Naive thymus-derived CD4-positive, alpha-beta T cell (primary cell): ENCODE results near the gene PITPNC1. TPM values are rescaled to one million over a fixed set of nuclear protein-coding genes. Genes with fewer than 3 reads are reported as not detected.
A peak's percentile ranks its signal among the peaks of the same experiment; 100 is the strongest.
"Not testable (repeated sequence)": the region's sequence is repeated elsewhere in the genome, so short reads cannot be mapped to it uniquely, and the experiment has no call there.

Source experiments
- ATAC-seq: fragments of 150-1000 bp; cut with Tn5 transposase; 2 replicates; pipeline ENCODE4 v1.10.0; 2021; ENCODE audit warnings: mild to moderate bottlenecking, moderate library complexity
- CTCF ChIA-PET: fragments of 350-600 bp; sonication (Branson Sonifier 250); formaldehyde crosslinking; loops from one replicate; lab custom pipeline; 2021; ENCODE audit warnings: antibody characterized with exemption; lab: Charles Lee
- POLR2A ChIA-PET: fragments of 350-600 bp; sonication (Branson Sonifier 250); formaldehyde crosslinking; loops from one replicate; lab custom pipeline; 2021; ENCODE audit warnings: antibody characterized with exemption, inconsistent platforms; lab: Charles Lee
- DNase-seq, 9 donors: peaks; one replicate each; pipeline versions ENCODE4 v3.0.0 to v3.0.0-alpha.2; 2020 to 2022; ENCODE audit warnings: mixed read lengths in 1 of 9
- H3K27ac ChIP-seq: one replicate; pipeline ENCODE4 v1.7.0; 2013; ENCODE audit warnings: mild to moderate bottlenecking, low read depth, low read length, moderate library complexity
- H3K27me3 ChIP-seq, 2 donors: one replicate each; pipeline ENCODE4 v1.7.0; 2013; ENCODE audit warnings: low read length in 2 of 2, mild to moderate bottlenecking in 2 of 2, moderate library complexity in 2 of 2; ENCODE audit not compliant: control insufficient read depth in 2 of 2, insufficient read depth in 2 of 2
- H3K36me3 ChIP-seq, 3 experiments: 1 replicate in 2 of 3; 2 replicates in 1 of 3; pipeline ENCODE4 v1.7.0; 2013; ENCODE audit warnings: low read length in 3 of 3, mild to moderate bottlenecking in 3 of 3, moderate library complexity in 1 of 3; ENCODE audit not compliant: insufficient read depth in 3 of 3, control insufficient read depth in 2 of 3
- H3K4me1 ChIP-seq, 2 donors: one replicate each; pipeline ENCODE4 v1.7.0; 2013; ENCODE audit warnings: low read length in 2 of 2, mild to moderate bottlenecking in 2 of 2, moderate library complexity in 1 of 2; ENCODE audit not compliant: control insufficient read depth in 2 of 2, insufficient read depth in 2 of 2
- H3K4me3 ChIP-seq: 2 replicates; pipeline ENCODE4 v1.7.0; 2013; ENCODE audit warnings: mild to moderate bottlenecking, low read length
- H3K9me3 ChIP-seq, 3 experiments: 1 replicate in 2 of 3; 2 replicates in 1 of 3; pipeline ENCODE4 v1.7.0; 2013; ENCODE audit warnings: low read length in 3 of 3; ENCODE audit not compliant: control insufficient read depth in 2 of 3
- H3K27ac Mint-ChIP-seq, 9 donors: one replicate each; pipeline ENCODE4 v1.8.0; 2020 to 2022; ENCODE audit warnings: mixed read lengths in 9 of 9, mild to moderate bottlenecking in 8 of 9, moderate library complexity in 5 of 9, inconsistent platforms in 2 of 9
- H3K27me3 Mint-ChIP-seq, 5 donors: one replicate each; pipeline ENCODE4 v1.8.0; 2021 to 2022; ENCODE audit warnings: mixed read lengths in 5 of 5, mild to moderate bottlenecking in 1 of 5
- H3K36me3 Mint-ChIP-seq, 5 donors: one replicate each; pipeline ENCODE4 v1.8.0; 2020 to 2022; ENCODE audit warnings: mixed read lengths in 5 of 5, mild to moderate bottlenecking in 3 of 5, inconsistent platforms in 1 of 5
- H3K4me1 Mint-ChIP-seq, 7 donors: one replicate each; pipeline ENCODE4 v1.8.0; 2020 to 2022; ENCODE audit warnings: mixed read lengths in 7 of 7, mild to moderate bottlenecking in 3 of 7, inconsistent platforms in 1 of 7
- H3K4me3 Mint-ChIP-seq, 10 donors: one replicate each; pipeline ENCODE4 v1.8.0; 2020 to 2022; ENCODE audit warnings: mild to moderate bottlenecking in 10 of 10, mixed read lengths in 10 of 10, moderate library complexity in 6 of 10, inconsistent platforms in 2 of 10
- H3K9me3 Mint-ChIP-seq, 11 donors: one replicate each; pipeline ENCODE4 v1.8.0; 2020 to 2022; ENCODE audit warnings: mixed read lengths in 11 of 11, mild to moderate bottlenecking in 4 of 11, inconsistent platforms in 1 of 11, moderate library complexity in 1 of 11
- intact Hi-C, 2 donors: fragments of 100-400 bp; cut with micrococcal nuclease; formaldehyde crosslinking; loops; one replicate each; pipeline ENCODE4 v1.15.1; 2023
- polyA plus RNA-seq, 2 donors: library from polyadenylated mRNA; unstranded; fragments of 300-500 nt; fragmentation: Illumina TruSeq; gene quantifications; one replicate each; pipeline ENCODE4 v1.2.3, GENCODE V29; 2021
- total RNA-seq, 6 experiments: library from RNA in 5 of 6; stranded (reverse) in 5 of 6; gene quantifications; 1 replicate in 5 of 6; 2 replicates in 1 of 6; pipeline ENCODE4 v1.2.3 and lab custom pipeline; 2021 to 2026

Gene PITPNC1
- total and polyA plus RNA-seq, 7 experiments from 2014 or later = 53.1 to 148 (median 102) TPM

DNA sequence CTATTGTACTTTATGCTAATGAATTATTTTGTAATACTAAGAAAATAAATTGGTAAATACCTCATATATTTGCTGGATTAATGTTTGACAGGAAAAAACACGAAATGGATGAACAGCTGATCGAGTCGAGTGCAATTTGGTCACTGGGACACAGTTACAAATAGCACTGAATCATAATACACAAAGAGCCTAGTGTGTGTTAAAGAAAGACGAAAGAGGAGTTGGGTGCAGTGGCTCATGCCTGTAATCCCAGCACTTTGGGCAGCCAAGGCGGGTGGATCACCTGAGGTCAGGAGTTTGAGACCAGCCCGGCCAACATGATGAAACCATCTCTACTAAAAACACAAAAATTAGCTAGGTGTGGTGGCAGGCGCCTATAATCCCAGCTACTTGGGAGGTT lies 38.7 kb upstream of the PITPNC1 start:
- CTCF ChIA-PET = interaction anchor here (0.7 kb wide), 2 partner anchors 15 to 352 kb away, joined by 3 to 4 read pairs; no protein-coding TSS in a partner anchor
- H3K27ac ChIP-seq, H3K4me3 Mint-ChIP-seq, H3K27me3 ChIP-seq, DNase-seq, intact Hi-C loops, ATAC-seq, H3K9me3 Mint-ChIP-seq, H3K4me1 ChIP-seq, H3K27me3 Mint-ChIP-seq, POLR2A ChIA-PET, H3K4me1 Mint-ChIP-seq, H3K9me3 ChIP-seq, H3K4me3 ChIP-seq: not testable (repeated sequence)
- H3K36me3 ChIP-seq = peaks cover 4 to 31% (median 14%) of the 10 kb centered on the region in 3 experiments
- peak overlapping the region in 4 of 9 donors; percentile 10 to 43 (median 22) for H3K27ac Mint-ChIP-seq
- H3K36me3 Mint-ChIP-seq = peaks cover 14 to 31% (median 24%) of the 10 kb centered on the region in 5 donors

DNA sequence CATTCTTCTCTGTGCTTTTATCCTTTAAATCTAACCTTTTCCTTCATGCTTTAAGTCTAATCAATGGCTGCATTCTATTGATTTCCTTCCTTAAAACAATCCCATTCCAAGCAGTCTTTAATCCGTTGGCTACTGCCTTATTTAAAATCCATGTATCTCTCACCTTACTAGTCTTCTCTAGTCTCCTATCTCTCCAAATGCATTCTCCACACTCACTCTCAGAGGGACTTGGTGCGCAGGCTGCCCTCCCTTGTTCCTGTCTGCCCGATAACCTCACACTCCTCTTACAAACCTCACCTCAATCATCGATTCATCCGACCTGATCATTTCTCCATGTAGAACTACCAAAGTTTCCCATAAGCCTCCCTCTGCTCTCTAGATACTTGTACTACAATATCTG lies 33.8 kb upstream of the PITPNC1 start:
- Mint-ChIP-seq H3K4me3 (no peak overlapping the region), H3K27me3 (no peaks in the 10 kb centered on the region), H3K27ac (peak overlapping the region in 5 of 9 donors; percentile 6 to 56 (median 17)), H3K9me3 (no peaks in the 10 kb centered on the region), H3K4me1 (no peaks in the 10 kb centered on the region), H3K36me3 (peaks cover 18 to 62% (median 35%) of the 10 kb centered on the region in 5 donors)
- H3K27me3 ChIP-seq = no peaks in the 10 kb centered on the region
- no peaks in the 10 kb centered on the region for H3K4me1 ChIP-seq
- ATAC-seq = no peak
- H3K4me3 ChIP-seq = no peak overlapping the region
- H3K36me3 ChIP-seq = peaks cover 19 to 74% (median 36%) of the 10 kb centered on the region in 3 experiments
- CTCF ChIA-PET = no interaction called here
- intact Hi-C loops = no loop called here
- POLR2A ChIA-PET = interaction anchor here (1.3 kb wide), 1 partner anchor 13 kb away, joined by 3 read pairs; no protein-coding TSS in a partner anchor
- H3K9me3 ChIP-seq = no peaks in the 10 kb centered on the region
- no peak overlapping the region for H3K27ac ChIP-seq
- no peak for DNase-seq

DNA sequence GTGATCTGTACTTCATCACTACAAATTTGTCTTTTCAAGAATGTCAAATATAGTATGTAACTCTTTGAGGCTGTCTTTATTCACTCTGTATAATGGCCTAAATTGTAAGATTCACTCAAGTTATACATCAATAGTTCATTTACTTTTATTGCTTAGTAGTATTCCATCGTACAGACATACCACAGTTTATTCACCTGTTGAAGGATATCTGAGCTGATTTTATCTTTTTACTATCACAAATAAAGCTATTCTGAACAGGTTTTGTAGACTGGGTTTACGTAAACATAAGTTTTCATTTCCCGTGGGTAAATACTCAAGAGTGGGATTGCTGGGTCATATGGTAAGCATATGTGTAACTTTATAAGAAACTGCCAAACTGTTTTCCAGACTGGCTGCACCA lies 29.3 kb upstream of the PITPNC1 start:
- POLR2A ChIA-PET = no interaction called here
- DNase-seq = no peak
- peaks cover 31 to 81% (median 38%) of the 10 kb centered on the region in 3 experiments for H3K36me3 ChIP-seq
- Mint-ChIP-seq H3K4me3 (no peak overlapping the region), H3K36me3 (peaks cover 8 to 49% (median 26%) of the 10 kb centered on the region in 5 donors), H3K9me3 (no peaks in the 10 kb centered on the region), H3K27me3 (no peaks in the 10 kb centered on the region), H3K27ac (peak overlapping the region in 1 of 9 donors; percentile 19), H3K4me1 (peaks cover 0 to 6% (median 0%) of the 10 kb centered on the region in 7 donors)
- H3K4me3 ChIP-seq = no peak overlapping the region
- H3K27me3 ChIP-seq = no peaks in the 10 kb centered on the region
- no peak overlapping the region for H3K27ac ChIP-seq
- intact Hi-C loops = no loop called here
- no peaks in the 10 kb centered on the region for H3K9me3 ChIP-seq
- no peaks in the 10 kb centered on the region for H3K4me1 ChIP-seq
- no peak for ATAC-seq
- CTCF ChIA-PET = no interaction called here

GRCh38 chr17:67349420-67349819 lies 27.7 kb upstream of the PITPNC1 start:
- POLR2A ChIA-PET = no interaction called here

DNA sequence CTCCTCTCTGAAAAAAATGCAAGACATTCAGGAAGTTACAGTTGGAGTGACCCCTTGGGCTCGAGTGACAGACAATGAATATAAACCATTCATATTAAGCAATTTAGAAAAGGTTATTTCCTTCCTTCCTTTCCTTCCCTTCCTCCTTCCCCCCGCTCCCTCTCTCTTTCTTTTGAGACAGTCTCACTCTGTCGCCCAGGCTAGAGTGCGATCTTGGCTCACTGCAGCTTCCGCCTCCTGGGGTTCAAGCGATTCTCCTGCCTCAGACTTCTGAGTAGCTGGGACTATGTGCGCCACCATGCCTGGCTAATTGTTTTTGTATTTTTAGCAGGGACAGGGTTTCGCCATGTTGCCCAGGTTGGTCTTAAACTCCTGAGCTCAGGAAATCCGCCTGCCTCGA lies 23.9 kb upstream of the PITPNC1 start:
- H3K4me3 Mint-ChIP-seq = no peak overlapping the region
- H3K4me1 Mint-ChIP-seq = peaks cover 0 to 17% (median 10%) of the 10 kb centered on the region in 7 donors
- ChIA-PET CTCF (interaction anchor here (0.8 kb wide), 1 partner anchor 14 kb away, joined by 4 read pairs; no protein-coding TSS in a partner anchor), POLR2A (interaction anchor here (2.2 kb wide), 1 partner anchor 12 kb away, joined by 6 read pairs; no protein-coding TSS in a partner anchor)
- Histone ChIP-seq H3K4me1 (peaks cover 0 to 5% of the 10 kb centered on the region in 2 donors), H3K9me3 (no peaks in the 10 kb centered on the region), H3K27me3 (no peaks in the 10 kb centered on the region), H3K36me3 (peaks cover 17 to 81% (median 23%) of the 10 kb centered on the region in 3 experiments), H3K27ac (no peak overlapping the region), H3K4me3 (no peak overlapping the region)
- H3K27ac Mint-ChIP-seq = no peak overlapping the region
- DNase-seq (no peak), ATAC-seq (no peak)
- peaks cover 0 to 3% (median 0%) of the 10 kb centered on the region in 11 donors for H3K9me3 Mint-ChIP-seq
- intact Hi-C loops = no loop called here
- no peaks in the 10 kb centered on the region for H3K27me3 Mint-ChIP-seq
- H3K36me3 Mint-ChIP-seq = peaks cover 7 to 34% (median 18%) of the 10 kb centered on the region in 5 donors

More at GRCh38 chr17:67349420-67349819, 27.7 kb upstream of the PITPNC1 start:
- no peak for ATAC-seq
- Mint-ChIP-seq H3K36me3 (peaks cover 8 to 46% (median 22%) of the 10 kb centered on the region in 5 donors), H3K4me3 (no peak overlapping the region), H3K27me3 (no peaks in the 10 kb centered on the region), H3K9me3 (peaks cover 0 to 3% (median 0%) of the 10 kb centered on the region in 11 donors), H3K4me1 (peaks cover 0 to 7% (median 2%) of the 10 kb centered on the region in 7 donors), H3K27ac (no peak overlapping the region)
- H3K4me3 ChIP-seq = no peak overlapping the region
- no peaks in the 10 kb centered on the region for H3K4me1 ChIP-seq
- no peak overlapping the region for H3K27ac ChIP-seq
- no peaks in the 10 kb centered on the region for H3K27me3 ChIP-seq
- CTCF ChIA-PET = interaction anchor here (0.8 kb wide), 1 partner anchor 12 kb away, joined by 4 read pairs; no protein-coding TSS in a partner anchor
- DNase-seq = no peak
- H3K9me3 ChIP-seq = no peaks in the 10 kb centered on the region
- peaks cover 28 to 81% (median 32%) of the 10 kb centered on the region in 3 experiments for H3K36me3 ChIP-seq
- intact Hi-C loops = no loop called here

GRCh38 chr17:67353929-67354574 lies 23.0 kb upstream of the PITPNC1 start:
- H3K4me3 Mint-ChIP-seq = no peak overlapping the region
- CTCF ChIA-PET = interaction anchor here (0.8 kb wide), 1 partner anchor 22 kb away, joined by 4 read pairs; no protein-coding TSS in a partner anchor
- H3K27me3 Mint-ChIP-seq = no peaks in the 10 kb centered on the region
- H3K27ac ChIP-seq = no peak overlapping the region
- H3K4me1 Mint-ChIP-seq = peaks cover 7 to 26% (median 18%) of the 10 kb centered on the region in 7 donors
- peaks cover 7 to 34% (median 18%) of the 10 kb centered on the region in 5 donors for H3K36me3 Mint-ChIP-seq
- DNase-seq (no peak), ATAC-seq (peak; percentile 64)
- H3K4me1 ChIP-seq = peaks cover 5 to 13% of the 10 kb centered on the region in 2 donors
- H3K27ac Mint-ChIP-seq = peak overlapping the region in 3 of 9 donors; percentile 3 to 55 (median 41)
- H3K9me3 Mint-ChIP-seq = peaks cover 0 to 3% (median 0%) of the 10 kb centered on the region in 11 donors
- H3K36me3 ChIP-seq = peaks cover 10 to 74% (median 18%) of the 10 kb centered on the region in 3 experiments
- POLR2A ChIA-PET = interaction anchor here (2.2 kb wide), 1 partner anchor 11 kb away, joined by 6 read pairs; no protein-coding TSS in a partner anchor
- H3K4me3 ChIP-seq = no peak overlapping the region
- no peaks in the 10 kb centered on the region for H3K9me3 ChIP-seq
- H3K27me3 ChIP-seq = no peaks in the 10 kb centered on the region
- intact Hi-C loops = no loop called here
